Stimulated activated CD8-positive, alpha-beta memory T cell treated with anti-CD3 and anti-CD28 coated beads, Interleukin-15, amount 100 ng/mL, for 24 hours (primary cell): ENCODE measurements around the gene TMEM200A.

Experiments used
- DNase-seq: peaks from one replicate; pipeline ENCODE4 v3.0.0-alpha.2; 2020; ENCODE audit warnings: low read depth

Gene TMEM200A

DNA sequence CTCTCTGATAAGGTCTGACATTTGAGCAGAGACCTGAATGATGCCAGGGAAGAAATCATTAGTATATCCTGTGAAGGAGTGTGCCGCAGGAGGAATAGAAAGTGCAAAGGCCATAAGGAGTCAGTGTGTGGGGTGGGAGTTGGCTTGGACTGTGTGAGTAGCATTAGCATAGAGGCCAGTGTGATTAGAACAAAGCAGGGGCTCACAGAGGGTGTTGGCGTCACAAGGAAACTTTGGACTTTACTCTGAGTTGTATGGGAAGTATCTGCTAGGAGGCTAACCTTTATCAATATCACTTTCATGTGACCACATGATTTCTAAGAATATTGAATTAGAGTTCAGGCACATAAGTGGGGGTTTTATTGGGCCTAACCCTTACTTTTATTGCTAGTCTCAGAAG, 12.1 kb downstream of the TMEM200A start:
- no peak for DNase-seq

DNA sequence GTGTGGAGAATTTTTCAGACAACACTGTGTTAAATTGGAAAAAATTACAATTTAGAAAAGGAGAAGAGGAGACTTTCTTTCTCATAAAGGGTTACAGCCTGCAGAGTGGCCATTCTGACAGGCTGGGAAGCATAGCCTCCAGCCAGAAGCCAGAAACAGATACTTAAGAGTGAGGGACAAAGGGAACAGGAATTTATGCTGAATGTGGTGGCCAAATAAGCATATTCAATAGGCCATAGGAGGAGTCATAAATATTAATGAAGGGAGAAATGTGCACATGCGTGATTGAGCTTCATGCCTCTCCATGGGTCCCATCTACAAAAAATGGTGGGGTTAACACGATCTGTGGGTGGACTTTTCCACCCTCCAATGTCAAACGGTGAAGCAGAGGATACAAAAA, 13.4 kb downstream of the TMEM200A start:
- DNase-seq, result no peak

DNA sequence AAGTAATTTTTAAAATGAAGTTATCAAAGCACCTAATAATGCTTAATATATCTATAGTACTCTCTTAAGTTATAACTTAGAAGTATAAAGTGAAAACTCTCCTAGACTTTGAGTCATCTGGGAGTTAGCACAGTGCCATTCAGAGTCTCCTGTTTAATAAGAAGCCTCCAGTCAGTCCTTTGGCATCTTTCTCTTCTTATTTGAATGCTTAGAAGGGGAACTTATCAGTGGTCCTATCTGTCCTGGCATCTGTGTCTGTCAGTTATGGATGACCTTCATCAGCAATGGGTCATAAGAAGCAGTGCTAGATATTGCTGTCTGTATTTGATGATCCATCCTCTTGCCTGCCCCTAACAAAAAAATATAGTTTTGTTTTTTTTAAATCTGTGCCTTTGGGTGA, 15.2 kb downstream of the TMEM200A start:
- DNase-seq, result no peak

DNA sequence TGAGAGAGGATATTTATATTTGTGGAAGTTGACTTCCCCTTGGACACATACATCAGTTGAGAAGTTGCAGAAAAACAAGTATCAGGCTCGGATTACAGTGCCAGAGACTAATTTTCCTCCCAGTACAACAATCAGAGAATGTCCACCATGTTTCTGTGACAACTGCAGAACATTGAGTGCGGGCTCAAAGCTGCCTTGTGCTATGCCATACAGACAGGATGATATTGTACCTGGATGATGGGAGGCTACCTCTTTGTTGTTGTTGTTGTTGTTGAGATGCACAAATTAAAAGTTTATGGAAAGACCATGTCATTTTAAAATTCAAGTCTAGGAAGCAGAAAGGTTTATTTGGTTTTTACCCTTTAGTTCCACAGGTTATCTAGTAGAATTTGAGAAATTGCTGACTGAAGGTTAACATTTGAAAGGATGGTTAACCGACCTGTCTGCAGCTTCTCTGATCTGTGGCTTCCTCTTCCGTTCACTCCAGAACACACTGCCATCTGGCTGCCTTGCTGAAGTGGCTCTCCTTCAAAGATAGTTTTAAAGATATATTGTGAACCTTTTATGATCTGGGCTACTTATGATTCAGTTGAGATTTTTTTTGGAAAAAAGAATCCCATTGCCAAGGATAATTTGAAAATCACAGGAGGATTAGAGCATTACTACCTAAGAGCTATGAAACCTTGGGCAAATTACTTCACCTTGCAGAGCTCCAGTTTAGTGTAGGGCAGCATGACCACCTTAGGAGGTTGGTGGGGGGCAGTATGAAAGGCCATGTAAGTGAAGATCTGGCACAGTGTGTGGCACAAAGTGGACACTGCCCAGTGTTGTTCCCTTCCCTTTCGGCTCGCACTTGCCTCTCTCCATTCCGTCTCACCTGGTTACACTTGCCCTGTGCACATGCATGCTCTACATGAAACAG, 15.9 kb downstream of the TMEM200A start:
- no peak for DNase-seq

DNA sequence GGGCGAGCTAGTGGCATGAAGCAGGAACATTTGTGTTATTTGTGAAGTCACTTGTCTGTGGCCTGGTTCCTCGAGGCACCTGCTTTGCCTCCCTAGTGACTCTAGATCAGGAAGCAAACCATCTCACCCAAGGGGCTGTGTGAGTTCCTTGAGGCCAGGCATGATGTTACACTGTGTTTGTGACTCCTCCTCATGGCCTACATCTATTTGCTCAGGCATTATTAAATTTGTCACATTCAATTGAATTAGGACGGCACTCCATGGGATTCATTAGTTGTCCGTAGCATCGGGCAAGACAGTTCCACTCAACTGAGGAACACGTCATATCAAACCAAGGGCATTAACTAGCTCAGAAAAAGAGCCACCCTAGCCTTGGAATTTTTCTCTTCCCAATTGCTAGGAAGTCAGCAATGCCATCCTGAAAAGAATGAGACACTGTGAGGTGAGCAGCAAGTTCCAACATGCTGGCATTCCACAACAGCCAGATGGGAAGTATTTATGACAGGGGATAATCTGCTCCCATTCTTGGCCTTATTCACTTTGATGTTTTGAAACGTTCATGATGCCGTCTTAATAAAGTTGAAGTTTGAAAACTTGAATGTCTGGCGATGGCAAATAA, 17.2 kb downstream of the TMEM200A start:
- DNase-seq, result no peak

DNA sequence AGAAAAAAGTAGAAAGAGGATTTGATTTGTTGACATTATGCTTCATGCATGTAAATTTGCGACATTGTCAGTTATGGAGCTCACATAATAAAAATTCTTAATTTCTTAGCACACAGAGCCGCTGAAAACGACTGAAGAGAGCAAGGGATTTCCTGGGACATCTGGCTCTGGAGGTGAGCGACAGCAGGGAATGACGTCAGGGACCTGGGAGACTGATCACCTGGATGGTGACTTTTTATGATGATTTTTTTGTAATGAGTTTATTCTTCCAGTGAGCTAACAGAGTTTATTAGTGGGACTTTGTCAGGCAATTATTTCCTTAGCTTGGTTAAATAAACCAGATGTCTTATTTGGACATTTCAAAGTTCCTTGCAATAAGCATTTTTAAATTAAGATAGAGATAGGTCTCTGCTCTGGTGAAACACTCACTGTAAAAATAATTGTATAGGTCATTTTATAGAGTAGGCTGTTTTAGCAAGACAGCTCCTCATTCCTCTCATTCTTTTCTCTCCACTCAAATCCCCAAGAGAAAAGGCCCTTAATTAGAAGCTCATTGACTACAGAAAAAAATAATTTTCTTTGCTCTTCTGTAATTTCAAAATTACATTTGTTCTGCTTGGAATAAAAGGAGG, 19.4 kb downstream of the TMEM200A start:
- no peak for DNase-seq

DNA sequence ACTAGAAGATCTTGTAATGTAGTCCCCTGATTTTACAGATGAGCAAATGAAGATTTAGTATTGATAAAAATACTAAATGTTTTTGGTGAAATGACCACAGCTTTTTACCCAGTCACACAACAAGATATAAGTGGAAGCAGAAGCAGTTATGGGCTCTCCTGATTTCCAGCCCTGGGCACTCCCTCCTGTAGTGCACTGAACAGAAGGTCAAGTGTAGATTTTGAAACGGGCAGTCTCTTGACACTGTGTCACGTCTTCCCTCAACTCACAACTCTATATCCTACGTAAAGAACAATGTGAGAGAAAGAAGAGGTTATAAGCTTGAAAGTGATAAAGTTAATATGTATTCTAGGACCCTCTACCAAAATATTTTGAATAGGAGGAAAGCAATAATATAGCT, 23.3 kb downstream of the TMEM200A start:
- no peak for DNase-seq

DNA sequence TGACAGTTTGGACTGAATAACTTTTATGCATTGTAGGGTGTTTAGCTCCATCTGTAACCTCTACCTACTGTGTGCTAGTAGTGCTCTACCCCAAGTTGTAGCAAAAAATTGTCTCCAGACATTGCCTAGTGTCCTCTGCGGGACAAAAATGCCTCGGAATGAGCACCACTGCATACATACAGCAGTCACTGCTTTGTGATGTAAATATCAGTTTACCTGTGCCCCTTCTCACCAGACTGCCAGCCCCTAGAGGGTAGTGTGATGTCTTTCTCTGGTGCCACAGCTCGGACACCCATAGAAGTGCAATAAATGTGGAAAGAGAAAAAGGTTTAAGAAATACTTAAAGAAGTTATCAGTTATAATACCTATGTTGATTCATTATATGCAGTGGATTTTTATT, 25.1 kb downstream of the TMEM200A start:
- no peak for DNase-seq

DNA sequence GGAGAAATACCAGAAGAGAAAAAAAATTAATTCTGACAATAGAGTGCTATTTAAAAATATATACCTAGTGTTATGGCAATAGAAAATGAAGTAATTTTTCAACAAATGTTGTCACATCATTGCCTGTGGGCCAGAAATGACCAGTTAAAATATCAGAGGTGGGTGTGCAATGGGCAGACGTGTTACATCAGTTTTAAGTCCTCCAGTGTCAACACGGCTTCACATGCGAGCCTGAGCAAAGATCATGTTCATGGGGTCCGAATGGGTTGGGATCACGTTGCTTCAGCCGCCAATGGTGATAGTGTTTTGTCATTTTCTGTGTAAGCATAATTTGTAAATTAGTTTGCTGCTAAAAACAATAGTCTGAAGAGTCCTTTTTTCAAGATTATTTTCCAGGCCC, 27.5 kb downstream of the TMEM200A start:
- no peak for DNase-seq

DNA sequence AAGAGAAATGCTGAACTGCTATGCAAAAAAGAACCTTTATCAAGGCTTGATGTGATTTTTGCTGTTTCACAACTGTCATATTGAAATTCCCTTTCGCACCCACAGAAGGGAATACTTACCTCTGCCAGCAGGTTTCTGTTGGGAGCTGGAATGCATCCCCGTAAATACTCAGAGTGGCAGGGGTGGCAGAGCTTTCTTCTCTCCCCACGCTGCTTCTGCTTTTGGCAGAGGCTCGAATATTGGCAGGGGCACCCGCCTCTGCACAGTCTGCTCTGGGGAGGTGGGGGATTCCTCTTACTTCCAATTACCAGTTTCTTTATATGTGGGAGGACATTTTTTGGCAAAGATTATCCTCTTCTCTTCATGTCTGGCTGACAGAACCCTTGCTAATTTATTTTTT, 28.4 kb downstream of the TMEM200A start:
- no peak for DNase-seq

DNA sequence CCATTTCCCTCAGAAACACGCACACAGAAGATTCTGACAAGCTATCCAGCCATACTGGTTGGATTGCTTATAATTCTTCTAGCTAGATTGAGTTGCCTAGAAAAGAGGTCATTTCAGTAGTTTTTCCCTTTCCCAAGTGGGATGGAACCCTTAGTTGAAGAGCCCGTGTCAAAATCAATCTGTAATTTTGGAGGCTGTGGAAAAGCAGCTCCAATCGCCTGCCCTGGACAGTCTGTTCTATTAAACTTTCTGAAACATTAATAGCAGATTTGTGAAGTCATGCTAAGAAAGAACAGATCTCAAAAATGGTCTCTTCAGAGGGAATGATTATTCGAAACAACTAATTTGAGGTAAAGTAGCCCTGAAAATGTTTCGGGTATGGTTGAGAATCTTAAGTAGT, 29.3 kb downstream of the TMEM200A start:
- no peak for DNase-seq

DNA sequence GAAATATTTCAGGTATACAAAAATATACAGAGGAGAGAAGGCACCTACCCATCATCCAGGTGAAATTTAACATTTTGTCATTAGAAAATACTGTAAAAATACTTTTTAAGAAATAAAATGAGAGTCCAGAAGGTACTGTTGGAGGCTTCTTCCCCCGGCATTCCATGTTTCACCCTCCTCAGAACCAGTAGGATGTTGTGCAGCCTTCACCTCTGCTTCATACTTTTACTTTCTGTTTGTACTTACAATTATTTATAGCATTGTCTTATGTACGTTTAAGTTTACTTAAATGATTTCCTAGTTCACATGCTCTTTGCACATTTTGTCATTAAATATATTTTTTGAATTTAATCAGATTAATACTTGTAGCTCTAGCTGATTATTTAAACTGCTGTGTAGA, 30.9 kb downstream of the TMEM200A start:
- no peak for DNase-seq

DNA sequence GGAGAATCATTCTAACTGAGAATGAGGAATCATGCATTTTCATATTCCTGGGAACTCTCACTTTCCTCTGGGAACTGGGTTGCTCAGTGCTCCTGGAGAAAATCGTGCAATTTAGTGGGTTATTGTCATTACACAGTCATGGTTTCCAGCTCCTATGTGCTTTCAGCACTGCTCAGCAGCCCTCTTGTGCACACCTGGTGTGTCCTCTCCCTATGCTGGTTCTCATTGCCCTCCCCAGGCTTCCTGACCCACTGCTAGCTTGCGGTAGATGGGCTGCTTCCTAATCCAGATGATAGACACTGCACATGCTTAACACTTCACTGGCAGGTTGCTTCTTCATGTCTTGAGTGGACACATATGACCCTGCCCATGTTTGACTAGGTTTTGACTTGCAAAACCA, 39.7 kb downstream of the TMEM200A start:
- no peak for DNase-seq

DNA sequence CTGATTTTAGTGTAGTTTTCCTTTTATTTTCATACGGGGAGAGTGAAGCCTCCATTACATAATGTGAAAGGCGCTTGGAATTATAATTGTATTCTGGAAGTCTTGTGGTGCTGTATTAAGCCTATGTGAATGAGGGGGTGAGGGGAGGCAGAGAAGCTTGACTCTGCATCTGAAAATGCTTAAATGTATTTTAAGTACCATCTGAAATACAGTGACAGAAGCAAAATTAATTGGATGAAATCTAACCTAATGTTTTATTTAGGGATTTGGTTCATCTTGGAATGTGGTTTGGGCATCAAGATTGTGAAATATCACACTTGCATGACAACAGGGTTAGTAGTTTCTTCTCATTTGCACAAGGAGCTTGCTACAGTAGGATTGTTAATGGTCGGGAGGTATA, 41.2 kb downstream of the TMEM200A start:
- DNase-seq, result no peak

DNA sequence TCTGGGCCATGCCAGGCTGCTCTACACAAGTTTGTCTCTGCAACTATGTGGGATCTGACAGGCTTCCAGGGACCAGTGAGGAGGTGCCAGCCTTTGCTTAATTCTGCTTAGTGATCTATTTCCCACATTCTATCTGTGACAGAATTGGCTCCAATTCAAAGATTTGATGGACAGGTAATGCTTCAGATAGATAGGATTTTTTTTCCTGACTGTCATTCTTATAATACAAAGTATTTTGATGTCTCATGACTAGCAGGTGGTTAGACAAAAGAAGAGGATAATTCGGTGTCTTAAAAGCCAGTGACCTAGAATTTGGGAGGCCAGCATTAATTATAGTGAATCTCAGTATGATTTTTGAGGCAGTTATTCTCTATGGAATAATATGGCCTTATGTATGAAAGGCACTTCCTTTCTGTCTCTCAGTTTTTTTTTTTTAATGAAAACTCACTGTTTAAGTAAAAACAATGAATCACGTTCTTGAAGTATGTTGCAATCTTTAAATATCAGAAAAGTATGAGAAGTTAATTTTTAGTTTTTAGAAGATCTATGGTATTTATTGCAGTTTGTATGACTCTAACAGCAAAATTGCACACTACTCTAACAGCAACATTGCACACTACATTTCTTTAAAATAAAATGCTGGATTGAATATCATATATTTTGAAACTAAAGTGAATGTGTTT, 43.7 kb downstream of the TMEM200A start:
- no peak for DNase-seq

DNA sequence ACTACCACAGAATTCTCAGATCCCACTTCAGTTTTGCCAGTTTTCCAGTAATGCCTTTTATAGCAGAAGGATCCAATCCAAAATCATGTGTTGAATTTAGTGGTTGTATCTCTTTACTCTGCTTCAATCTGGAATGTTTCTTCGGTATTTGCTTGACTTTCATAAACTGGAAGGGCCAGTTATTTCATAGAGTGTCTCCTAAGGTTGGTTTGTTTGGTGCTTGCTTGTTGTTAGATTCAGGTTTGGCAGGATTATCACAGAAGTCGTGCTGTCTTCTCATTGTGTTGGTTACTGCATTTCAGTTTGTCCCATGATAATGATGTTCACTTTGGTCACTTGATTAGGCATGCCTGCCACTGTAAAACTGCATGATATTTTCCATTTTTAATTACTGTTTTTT, 45.7 kb downstream of the TMEM200A start:
- no peak for DNase-seq

DNA sequence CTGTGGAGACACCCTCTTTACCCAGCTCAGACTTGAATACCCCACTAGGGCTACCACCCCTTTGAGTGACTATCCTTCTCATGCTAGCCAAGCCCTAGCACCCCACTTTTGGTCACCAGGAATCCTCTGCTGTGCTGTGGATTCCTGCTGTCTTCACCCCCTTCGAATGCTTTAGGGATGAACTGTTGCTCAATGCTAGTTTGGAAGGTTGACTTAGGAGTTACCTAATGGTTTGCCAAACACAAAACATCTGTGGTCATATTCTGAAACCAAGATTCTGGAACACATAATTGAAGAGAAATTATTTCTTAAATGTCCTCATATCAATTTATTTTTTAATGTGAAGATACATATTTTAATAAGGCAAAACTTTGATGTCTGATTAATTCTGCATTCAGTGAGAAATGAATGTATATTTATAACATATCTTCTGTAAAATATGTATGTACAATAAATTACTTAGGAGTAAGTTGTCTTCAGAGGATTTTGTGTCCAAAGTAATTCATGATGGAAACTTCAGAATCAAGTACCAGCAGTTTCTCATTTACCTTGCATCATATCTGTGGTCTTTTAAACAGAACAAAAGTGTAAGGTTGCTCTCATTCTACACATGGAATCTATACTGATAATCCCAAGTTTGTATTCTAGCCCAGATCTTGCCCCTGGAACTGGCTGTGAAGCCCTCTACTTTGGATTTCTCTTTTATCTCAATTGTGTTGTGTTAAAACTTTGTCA, 46.9 kb downstream of the TMEM200A start:
- DNase-seq, result no peak

DNA sequence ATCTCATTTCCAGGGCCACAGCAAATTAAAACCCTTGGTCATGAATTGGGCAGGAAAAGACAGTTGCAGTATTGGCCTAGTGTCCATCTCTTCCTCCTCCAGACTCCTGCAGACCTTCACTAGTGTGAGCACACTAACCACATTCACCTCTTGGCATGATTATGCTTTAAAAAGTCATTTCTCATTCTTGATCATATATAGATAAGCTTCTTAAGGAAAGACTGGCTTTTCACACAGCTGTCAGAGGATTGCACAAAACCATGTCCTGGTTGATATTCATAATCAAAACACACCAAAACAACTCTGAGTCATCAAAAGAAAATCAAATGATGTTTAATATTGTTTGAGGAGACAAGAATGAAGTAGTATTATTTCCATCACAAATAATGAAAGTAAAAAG, 52.1 kb downstream of the TMEM200A start:
- no peak for DNase-seq

DNA sequence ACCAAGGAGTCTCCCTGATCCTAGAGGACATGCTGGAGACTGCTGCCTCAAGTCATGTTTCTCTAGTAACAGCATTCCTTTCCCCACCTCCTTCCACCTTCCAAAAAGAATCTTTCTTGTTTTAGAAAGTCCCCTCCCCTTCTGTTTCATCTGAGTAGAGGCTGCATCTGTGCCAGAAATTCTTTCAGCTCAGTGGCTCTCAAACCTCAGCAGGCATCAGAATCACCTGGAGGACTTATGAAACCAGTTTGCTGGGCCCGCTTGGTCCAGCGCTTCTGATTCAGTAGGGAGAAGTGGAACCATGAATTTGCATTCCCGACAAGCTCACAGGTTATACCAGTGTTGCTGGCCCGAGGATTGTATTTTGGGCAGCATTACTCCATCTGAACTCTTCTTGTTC, 55.1 kb downstream of the TMEM200A start:
- DNase-seq, result no peak

DNA sequence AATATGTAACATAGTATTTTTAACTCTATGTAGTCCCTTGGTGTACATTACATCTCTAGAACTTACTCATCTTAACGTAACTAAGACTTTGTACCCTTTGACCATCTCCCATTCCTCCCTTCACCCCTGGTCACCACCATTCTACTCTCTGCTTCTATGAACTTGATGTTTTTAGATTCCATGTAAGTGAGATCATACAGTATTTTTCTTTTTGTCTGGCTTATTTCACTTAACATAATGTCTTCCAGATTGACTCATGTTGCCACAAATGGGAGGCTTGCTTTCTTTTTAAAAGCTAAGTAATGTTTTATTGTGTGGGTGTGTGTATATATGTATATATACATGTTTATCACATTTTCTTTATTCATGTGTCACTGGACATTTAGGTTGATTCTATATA, 55.8 kb downstream of the TMEM200A start:
- DNase-seq, result no peak

DNA sequence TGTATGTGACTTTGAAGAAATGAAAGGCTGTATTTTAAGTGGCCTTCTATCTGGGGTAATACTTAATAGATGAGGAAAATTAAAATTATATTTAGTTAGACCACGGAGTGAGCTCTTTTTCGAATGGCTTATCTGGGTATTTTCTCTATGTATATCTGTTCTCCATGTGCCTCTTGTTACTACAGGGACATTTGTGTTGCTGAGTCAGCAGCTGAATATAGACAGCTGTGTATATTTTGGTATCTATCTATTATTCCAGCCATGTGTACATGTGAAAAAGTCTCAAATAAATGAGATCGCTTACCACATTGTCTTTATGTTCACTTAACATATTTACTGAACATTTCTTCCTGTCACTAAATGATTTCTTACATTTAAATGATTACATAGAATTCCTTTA, 57.2 kb downstream of the TMEM200A start:
- no peak for DNase-seq

DNA sequence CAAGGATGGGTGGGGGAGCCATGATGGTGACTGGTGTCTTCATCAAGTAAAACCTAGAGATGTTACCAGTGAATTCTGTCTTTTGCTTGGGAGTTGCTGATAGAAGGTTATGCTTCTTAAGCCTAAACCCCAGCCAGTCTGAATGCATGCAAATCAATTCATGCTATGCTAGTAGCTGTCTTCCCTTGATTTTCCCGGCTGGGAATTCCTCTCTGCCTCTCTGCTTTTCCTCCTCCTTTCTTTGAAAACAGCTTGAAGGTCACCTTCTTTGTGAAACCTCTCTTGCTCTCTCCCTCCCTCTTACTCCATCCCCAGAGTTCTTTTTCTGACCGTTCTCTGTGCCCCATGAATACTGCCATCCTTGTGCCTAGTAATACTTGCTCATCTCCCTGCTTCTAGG, 58.9 kb downstream of the TMEM200A start:
- no peak for DNase-seq
